ENCODE results near the gene TTLL7. TPM values are rescaled to one million over a fixed set of nuclear protein-coding genes. Genes with fewer than 3 reads are reported as not detected.

Gene TTLL7
- total RNA-seq, 2 donors from 2014 or later, result 10.8 to 17.4 TPM

- no peak for DNase-seq (ENCODE audit: low spot score)
- Histone ChIP-seq H3K9me3 (no peaks in the 10 kb centered on the region), H3K4me1 (no peaks in the 10 kb centered on the region), H3K27me3 (no peaks in the 10 kb centered on the region), H3K4me3 (no peak overlapping the region), H3K36me3 (no peaks in the 10 kb centered on the region), H3K27ac (no peak overlapping the region)
- no peak for TF ChIP-seq CTCF (IDR thresholded peaks at IDR 0.05)
Measured at GRCh38 chr1:83815330-83815729, 183.6 kb downstream of the TTLL7 start.

Other genes starting within 250 kb of the TTLL7 start
- gene PRKACB, start 145.1 kb upstream of the TTLL7 start, total RNA-seq, result 10 to 100 TPM; 25.2 to 35.0 TPM